ENCODE data around the gene FAM184B. TPM values are rescaled to one million over a fixed set of nuclear protein-coding genes. Genes with fewer than 3 reads are reported as not detected.

The FAM184B gene
- total RNA-seq, 1 experiment from 2014 or later = 0.09 TPM

DNA sequence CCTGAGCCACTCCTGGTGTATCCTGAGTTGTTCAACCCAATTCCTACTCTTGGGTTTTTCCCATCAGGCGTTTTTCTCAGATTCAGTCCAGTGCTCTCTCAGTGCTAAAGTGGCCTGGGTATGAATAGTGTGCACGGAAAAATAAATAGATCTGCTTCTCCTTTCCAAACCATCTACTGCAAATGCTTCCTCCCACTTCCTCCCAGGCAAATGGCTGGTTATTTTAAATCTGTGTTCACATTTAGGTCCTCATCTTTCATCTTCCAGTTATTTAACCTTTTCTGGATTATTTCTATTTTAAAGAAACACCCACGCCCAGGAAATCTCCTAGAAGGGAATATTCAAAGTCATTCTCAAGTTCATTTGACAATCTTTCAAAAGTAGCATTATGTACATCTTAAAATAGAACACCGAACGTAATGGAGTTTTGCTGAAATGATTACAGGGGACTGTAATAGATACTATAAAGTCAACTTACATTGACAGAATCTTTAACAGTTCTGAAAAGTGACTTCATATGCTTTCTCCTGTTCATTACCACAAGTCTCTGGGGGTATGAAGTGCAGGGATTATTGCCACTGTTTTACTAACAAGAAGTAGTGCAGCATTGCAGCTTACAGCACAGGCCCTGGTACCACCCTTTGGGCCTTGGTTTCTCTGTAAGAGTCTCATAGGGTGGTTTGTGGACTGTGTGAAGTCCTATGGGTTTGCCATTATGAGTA is 100.7 kb downstream of the FAM184B start:
- no peaks in the 10 kb centered on the region for H4K20me1 ChIP-seq (ENCODE audit: control insufficient read depth, insufficient read depth, insufficient read length)
- TF ChIP-seq, protein P1, sequence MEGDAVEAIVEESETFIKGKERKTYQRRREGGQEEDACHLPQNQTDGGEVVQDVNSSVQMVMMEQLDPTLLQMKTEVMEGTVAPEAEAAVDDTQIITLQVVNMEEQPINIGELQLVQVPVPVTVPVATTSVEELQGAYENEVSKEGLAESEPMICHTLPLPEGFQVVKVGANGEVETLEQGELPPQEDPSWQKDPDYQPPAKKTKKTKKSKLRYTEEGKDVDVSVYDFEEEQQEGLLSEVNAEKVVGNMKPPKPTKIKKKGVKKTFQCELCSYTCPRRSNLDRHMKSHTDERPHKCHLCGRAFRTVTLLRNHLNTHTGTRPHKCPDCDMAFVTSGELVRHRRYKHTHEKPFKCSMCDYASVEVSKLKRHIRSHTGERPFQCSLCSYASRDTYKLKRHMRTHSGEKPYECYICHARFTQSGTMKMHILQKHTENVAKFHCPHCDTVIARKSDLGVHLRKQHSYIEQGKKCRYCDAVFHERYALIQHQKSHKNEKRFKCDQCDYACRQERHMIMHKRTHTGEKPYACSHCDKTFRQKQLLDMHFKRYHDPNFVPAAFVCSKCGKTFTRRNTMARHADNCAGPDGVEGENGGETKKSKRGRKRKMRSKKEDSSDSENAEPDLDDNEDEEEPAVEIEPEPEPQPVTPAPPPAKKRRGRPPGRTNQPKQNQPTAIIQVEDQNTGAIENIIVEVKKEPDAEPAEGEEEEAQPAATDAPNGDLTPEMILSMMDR (conservative IDR thresholded peaks at IDR 0.05) = no peak
- no peaks in the 10 kb centered on the region for H3K79me1 ChIP-seq (ENCODE audit: insufficient read depth, low read depth, low read length, poor library complexity, severe bottlenecking)
- H4K91ac ChIP-seq (ENCODE audit: insufficient read length, low read depth, low read length) = no peak overlapping the region
- H3K4me2 ChIP-seq (ENCODE audit: insufficient read depth, insufficient read length, low read length) = no peak overlapping the region
- H3K56ac ChIP-seq (ENCODE audit: insufficient read length, low read depth, low read length) = no peak overlapping the region
- H3K79me2 ChIP-seq (ENCODE audit: insufficient read depth, low read length) = no peaks in the 10 kb centered on the region
- no peak overlapping the region for H2BK12ac ChIP-seq (ENCODE audit: insufficient read length, low read depth, low read length)
- H4K8ac ChIP-seq (replicated peaks; ENCODE audit: insufficient read length, low read depth, low read length) = no peak overlapping the region
- no peak for DNase-seq
- H2BK15ac ChIP-seq (ENCODE audit: low read depth, low read length) = no peak overlapping the region
- Mint-ChIP-seq H3K36me3 (ENCODE audit: insufficient read depth in 1 of 3, low read depth in 3 of 3) (no peaks in the 10 kb centered on the region; a peak in 1 of 7 replicates), H3K9me3 (peaks cover 4 to 6% of the 10 kb centered on the region in 2 experiments; a peak in 4 of 5 replicates), H3K4me1 (no peaks in the 10 kb centered on the region), H3K27ac (no peak overlapping the region), H3K27me3 (ENCODE audit: low read depth) (peaks cover 3% of the 10 kb centered on the region), H3K4me3 (no peak overlapping the region)
- no peak overlapping the region for H3K27ac ChIP-seq (ENCODE audit: insufficient read length, low read depth, low read length)
- H3K4ac ChIP-seq (ENCODE audit: low read depth, low read length) = no peak overlapping the region
- H3K18ac ChIP-seq (ENCODE audit: insufficient read length, low read depth, low read length) = no peak overlapping the region
- no peaks in the 10 kb centered on the region for H3K9me3 ChIP-seq (ENCODE audit: control insufficient read depth, low read depth, low read length)
- no peak overlapping the region for H4K5ac ChIP-seq (ENCODE audit: insufficient read length, low read depth, low read length)
- H3K9ac ChIP-seq (ENCODE audit: extremely low read depth, insufficient read length, low read length) = no peak overlapping the region
- H3K4me1 ChIP-seq (ENCODE audit: insufficient read depth, low read length) = no peaks in the 10 kb centered on the region
- H3K27me3 ChIP-seq (ENCODE audit: insufficient read depth, low read length) = no peaks in the 10 kb centered on the region
- no peak overlapping the region for H2AK5ac ChIP-seq (ENCODE audit: insufficient read length, low read length)
- H2AFZ ChIP-seq (ENCODE audit: low read length) = no peak overlapping the region
- no peak overlapping the region for H3K14ac ChIP-seq (ENCODE audit: insufficient read depth, low read length)
- no peak overlapping the region for H3K23ac ChIP-seq (ENCODE audit: insufficient read length, low read depth, low read length)
- no peak overlapping the region for H2BK120ac ChIP-seq (ENCODE audit: low read depth, low read length, poor library complexity, severe bottlenecking)
- H3T11ph ChIP-seq (ENCODE audit: low read length) = no peak overlapping the region
- no peaks in the 10 kb centered on the region for H3K23me2 ChIP-seq (ENCODE audit: insufficient read length, low read depth, low read length, poor library complexity, severe bottlenecking)
- no peak overlapping the region for H2BK20ac ChIP-seq (ENCODE audit: low read depth, low read length, poor library complexity, severe bottlenecking)
- H2BK5ac ChIP-seq (ENCODE audit: insufficient read length, low read length) = no peak overlapping the region
- no CpG with 5 or more reads among the region's 5 CpGs for WGBS (ENCODE audit: extremely low coverage, insufficient read length, low lambda C conversion rate)
